ENCODE measurements around the gene C2orf69.

C2orf69 gene

DNA sequence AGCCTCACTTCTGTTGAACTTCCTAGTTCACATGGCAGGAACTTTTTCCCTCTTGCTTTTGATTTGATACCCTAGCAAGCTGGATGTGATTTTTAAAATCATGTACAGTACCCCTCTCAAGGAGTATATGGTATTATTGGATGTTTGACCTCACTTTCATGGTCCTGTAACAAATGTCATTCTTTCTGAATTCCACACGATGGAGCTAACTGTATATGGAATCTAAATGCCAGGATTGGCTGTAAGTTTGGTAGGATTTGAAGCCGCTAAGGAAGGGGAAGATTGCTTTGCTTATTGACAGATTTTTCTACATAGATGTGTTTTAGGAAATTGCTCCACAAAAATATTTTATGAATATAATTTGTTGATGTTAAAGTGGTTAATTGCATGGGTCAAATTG lies 62.6 kb downstream of the C2orf69 start:
- no peak for DNase-seq

DNA sequence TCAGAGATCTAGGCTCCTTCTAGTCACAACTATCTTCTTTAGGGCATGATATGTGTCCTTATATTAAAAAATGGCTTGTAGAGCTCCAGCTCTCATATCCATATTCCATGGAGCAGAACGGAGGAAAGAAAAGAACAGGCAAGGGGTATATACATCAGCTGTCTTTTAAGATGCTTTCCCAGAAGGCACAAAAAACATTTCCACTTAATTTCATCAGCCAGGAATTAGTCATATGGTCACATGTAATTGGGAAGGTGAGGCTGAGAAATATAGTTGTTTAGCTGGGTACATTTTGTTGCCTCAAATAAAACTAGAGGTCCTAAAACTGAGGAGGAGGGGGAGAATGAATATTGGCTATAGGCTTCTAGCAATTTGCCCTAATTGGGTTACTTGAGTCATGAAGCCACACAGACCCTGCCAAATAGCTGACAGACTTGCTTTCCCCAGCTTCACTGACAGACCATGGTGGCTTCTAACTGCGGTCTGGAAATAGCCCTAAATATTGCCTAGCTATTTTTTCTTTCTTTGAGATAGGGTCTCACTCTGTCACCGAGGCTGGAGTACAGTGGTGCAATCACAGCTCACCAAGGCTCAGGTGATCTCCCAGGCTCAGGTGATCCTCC lies 64.3 kb downstream of the C2orf69 start:
- DNase-seq: no peak
